Liver (tissue), 9 donors: ENCODE data around the gene ARHGEF7. TPM values are rescaled to one million over a fixed set of nuclear protein-coding genes. Genes with fewer than 3 reads are reported as not detected.
A peak's percentile ranks its signal among the peaks of the same experiment; 100 is the strongest.

ENCODE experiments used
- DNase-seq: peaks from one replicate; pipeline ENCODE4 v3.0.0-alpha.2; 2017; ENCODE audit warnings: low spot score
- H3K27ac ChIP-seq, 2 donors: one replicate each; pipeline ENCODE4 v1.7.0; 2013; ENCODE audit warnings: inconsistent platforms in 2 of 2, low read length in 2 of 2, control low read depth in 1 of 2, low read depth in 1 of 2, mild to moderate bottlenecking in 1 of 2
- H3K27me3 ChIP-seq, 4 donors: one replicate each; pipeline versions ENCODE4 v1.6.1 to v1.7.0; 2013; ENCODE audit warnings: low read length in 3 of 4, inconsistent platforms in 1 of 4, mild to moderate bottlenecking in 1 of 4, moderate library complexity in 1 of 4; ENCODE audit not compliant: control insufficient read depth in 4 of 4, insufficient read depth in 4 of 4
- H3K36me3 ChIP-seq, 4 donors: one replicate each; pipeline versions ENCODE4 v1.6.1 to v1.7.0; 2013; ENCODE audit warnings: low read length in 3 of 4, mild to moderate bottlenecking in 3 of 4, low read depth in 1 of 4, moderate library complexity in 1 of 4; ENCODE audit not compliant: control insufficient read depth in 4 of 4, insufficient read depth in 3 of 4
- H3K4me1 ChIP-seq, 4 donors: one replicate each; pipeline versions ENCODE4 v1.6.1 to v1.7.0; 2013; ENCODE audit warnings: low read length in 3 of 4, mild to moderate bottlenecking in 3 of 4, moderate library complexity in 1 of 4; ENCODE audit not compliant: control insufficient read depth in 4 of 4, insufficient read depth in 4 of 4
- H3K4me3 ChIP-seq, 3 donors: one replicate each; pipeline versions ENCODE4 v1.6.1 to v1.7.0; 2013; ENCODE audit warnings: low read length in 3 of 3, control low read depth in 1 of 3, low read depth in 1 of 3, mild to moderate bottlenecking in 1 of 3
- H3K9ac ChIP-seq, 2 donors: one replicate each; pipeline ENCODE4 v1.7.0; 2013; ENCODE audit warnings: low read length in 2 of 2, mild to moderate bottlenecking in 2 of 2, moderate library complexity in 2 of 2, control low read depth in 1 of 2, low read depth in 1 of 2
- H3K9me3 ChIP-seq, 4 donors: one replicate each; pipeline versions ENCODE4 v1.6.1 to v1.7.0; 2013; ENCODE audit warnings: low read length in 3 of 4; ENCODE audit not compliant: control insufficient read depth in 4 of 4
- ATF3 ChIP-seq: IDR thresholded peaks from 2 replicates; pipeline ENCODE4 v1.6.1; 2016; ENCODE audit warnings: antibody characterized with exemption
- EGR1 ChIP-seq, 2 donors: IDR thresholded peaks; 2 replicates each; pipeline ENCODE4 v1.6.1; 2016 to 2018; ENCODE audit warnings: antibody characterized with exemption in 2 of 2, low read depth in 2 of 2
- FOXA1 ChIP-seq: IDR thresholded peaks from 2 replicates; pipeline ENCODE4 v1.6.1; 2016; ENCODE audit warnings: antibody characterized with exemption
- FOXA2 ChIP-seq: IDR thresholded peaks from 2 replicates; pipeline ENCODE4 v1.6.1; 2016; ENCODE audit warnings: antibody characterized with exemption
- GABPA ChIP-seq, 2 donors: IDR thresholded peaks in 1 of 2; conservative IDR thresholded peaks in 1 of 2; 2 replicates each; pipeline ENCODE4 v1.6.1; 2016; ENCODE audit warnings: antibody characterized with exemption in 2 of 2, mild to moderate bottlenecking in 1 of 2, moderate library complexity in 1 of 2
- HNF4A ChIP-seq, 2 donors: conservative IDR thresholded peaks; 2 replicates each; pipeline ENCODE4 v1.6.1; 2016; ENCODE audit warnings: antibody characterized with exemption in 2 of 2, mild to moderate bottlenecking in 2 of 2
- HNF4G ChIP-seq: IDR thresholded peaks from 2 replicates; pipeline ENCODE4 v1.6.1; 2016; ENCODE audit warnings: antibody characterized with exemption
- JUND ChIP-seq, 2 donors: IDR thresholded peaks; 2 replicates each; pipeline ENCODE4 v1.6.1; 2016; ENCODE audit warnings: antibody characterized with exemption in 2 of 2
- MAX ChIP-seq: IDR thresholded peaks from 2 replicates; pipeline ENCODE4 v1.6.1; 2016; ENCODE audit warnings: antibody characterized with exemption
- NR2F2 ChIP-seq: IDR thresholded peaks from 2 replicates; pipeline ENCODE4 v1.6.1; 2016; ENCODE audit warnings: antibody characterized with exemption
- RAD21 ChIP-seq, 2 donors: IDR thresholded peaks; 2 replicates each; pipeline ENCODE4 v1.6.1; 2016; ENCODE audit warnings: antibody characterized with exemption in 2 of 2, mild to moderate bottlenecking in 2 of 2
- RXRA ChIP-seq, 2 donors: IDR thresholded peaks; 2 replicates each; pipeline ENCODE4 v1.6.1; 2017 to 2018; ENCODE audit warnings: antibody characterized with exemption in 2 of 2, mild to moderate bottlenecking in 1 of 2
- TAF1 ChIP-seq: conservative IDR thresholded peaks from 2 replicates; pipeline ENCODE4 v1.6.1; 2016; ENCODE audit warnings: antibody characterized with exemption, mild to moderate bottlenecking
- YY1 ChIP-seq: IDR thresholded peaks from 2 replicates; pipeline ENCODE4 v1.6.1; 2016; ENCODE audit warnings: antibody characterized with exemption, mild to moderate bottlenecking
- ZBTB33 ChIP-seq: IDR thresholded peaks from 2 replicates; pipeline ENCODE4 v1.6.1; 2016; ENCODE audit warnings: antibody characterized with exemption
- WGBS: extraction: QIAGEN DNeasy Blood & Tissue Kit; methylation state at CpG from one replicate; pipeline ENCODE4 v1.1.7; 2013; 5-methylcytosine and 5-hydroxymethylcytosine counted together
- polyA plus RNA-seq, 2 donors: library from polyadenylated mRNA; stranded (reverse) in 1 of 2; unstranded in 1 of 2; fragments of 200-250 nt in 1 of 2; fragments of >200 nt in 1 of 2; fragmentation: Nextera tagmentation in 1 of 2; extraction: Ambion mirVana in 1 of 2; gene quantifications; one replicate each; pipeline versions ENCODE4 v1.2.1 to v1.2.3, GENCODE V29; 2013 to 2015
- total RNA-seq, 2 donors: library from RNA; depleted of rRNA; stranded (reverse); fragments of >200 nt; gene quantifications; one replicate each; pipeline ENCODE4 v1.2.3, GENCODE V29; 2014
- TF ChIP-seq, protein P1 (sequence below): fragments of 150-350 bp; IDR thresholded peaks from 2 replicates; pipeline ENCODE4 v1.5.1; 2017; ENCODE audit warnings: improper control_type of control experiment, low read depth, low read length; ENCODE audit not compliant: missing input control
- TF ChIP-seq, protein P2 (sequence below): IDR thresholded peaks from 2 replicates; pipeline ENCODE4 v1.6.1; 2016; ENCODE audit warnings: antibody characterized with exemption, mild to moderate bottlenecking
- donor health status: healthy.
- donor health status: healthy.
- donor health status: healthy.
- donor health status: healthy.
- donor health status: healthy.

The ARHGEF7 gene
- total and polyA plus RNA-seq, 4 donors, result 10.3 to 37.5 (median 20.1) TPM

DNA sequence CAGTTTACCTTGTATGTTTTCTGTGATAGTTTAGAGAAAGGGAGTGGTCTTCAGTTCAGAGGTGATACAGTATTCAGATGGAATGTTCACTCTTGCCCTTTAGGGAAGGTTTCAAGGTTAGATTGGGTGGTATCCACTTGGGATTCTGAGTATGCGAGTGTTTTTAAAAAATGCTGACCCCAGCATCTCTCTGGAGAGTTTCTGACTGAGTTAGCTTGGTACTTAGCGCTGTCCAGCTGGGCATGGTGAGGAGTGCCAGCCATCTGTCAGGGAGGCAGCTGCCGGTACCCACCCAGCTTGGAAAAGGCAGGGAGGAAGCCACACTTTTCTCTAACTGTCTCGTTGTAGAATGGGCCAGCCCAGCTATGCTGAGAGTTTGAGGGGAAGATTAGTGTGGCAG is 63.3 kb downstream of the ARHGEF7 start:
- Histone ChIP-seq H3K27ac (peak overlapping the region in 1 of 2 donors; percentile 40), H3K4me3 (no peak overlapping the region), H3K36me3 (peaks cover 0 to 3% (median 0%) of the 10 kb centered on the region in 4 donors), H3K9me3 (no peaks in the 10 kb centered on the region), H3K9ac (no peak overlapping the region), H3K4me1 (peaks cover 0 to 5% (median 0%) of the 10 kb centered on the region in 4 donors), H3K27me3 (no peaks in the 10 kb centered on the region)
- 89% methylated on average over 4 of the region's 4 CpGs for WGBS
- DNase-seq, result no peak
- TF ChIP-seq ATF3, result no peak
- TF ChIP-seq EGR1 (IDR thresholded peaks at IDR 0.05; ENCODE audit: low read depth in 2 of 2), result no peak
- no peak for TF ChIP-seq FOXA2
- TF ChIP-seq FOXA1, result no peak
- no peak for TF ChIP-seq HNF4A (conservative IDR thresholded peaks at IDR 0.05)
- no peak for TF ChIP-seq RAD21 (IDR thresholded peaks at IDR 0.05)
- TF ChIP-seq, protein P1, sequence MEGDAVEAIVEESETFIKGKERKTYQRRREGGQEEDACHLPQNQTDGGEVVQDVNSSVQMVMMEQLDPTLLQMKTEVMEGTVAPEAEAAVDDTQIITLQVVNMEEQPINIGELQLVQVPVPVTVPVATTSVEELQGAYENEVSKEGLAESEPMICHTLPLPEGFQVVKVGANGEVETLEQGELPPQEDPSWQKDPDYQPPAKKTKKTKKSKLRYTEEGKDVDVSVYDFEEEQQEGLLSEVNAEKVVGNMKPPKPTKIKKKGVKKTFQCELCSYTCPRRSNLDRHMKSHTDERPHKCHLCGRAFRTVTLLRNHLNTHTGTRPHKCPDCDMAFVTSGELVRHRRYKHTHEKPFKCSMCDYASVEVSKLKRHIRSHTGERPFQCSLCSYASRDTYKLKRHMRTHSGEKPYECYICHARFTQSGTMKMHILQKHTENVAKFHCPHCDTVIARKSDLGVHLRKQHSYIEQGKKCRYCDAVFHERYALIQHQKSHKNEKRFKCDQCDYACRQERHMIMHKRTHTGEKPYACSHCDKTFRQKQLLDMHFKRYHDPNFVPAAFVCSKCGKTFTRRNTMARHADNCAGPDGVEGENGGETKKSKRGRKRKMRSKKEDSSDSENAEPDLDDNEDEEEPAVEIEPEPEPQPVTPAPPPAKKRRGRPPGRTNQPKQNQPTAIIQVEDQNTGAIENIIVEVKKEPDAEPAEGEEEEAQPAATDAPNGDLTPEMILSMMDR, result no peak
- TF ChIP-seq MAX, result no peak
- TF ChIP-seq NR2F2, result no peak
- no peak for TF ChIP-seq TAF1
- no peak for TF ChIP-seq RXRA (IDR thresholded peaks at IDR 0.05)
- TF ChIP-seq JUND (IDR thresholded peaks at IDR 0.05), result no peak
- TF ChIP-seq GABPA (IDR thresholded peaks at IDR 0.05 in 1 of 2, conservative IDR thresholded peaks at IDR 0.05 in 1 of 2), result no peak
- TF ChIP-seq ZBTB33, result no peak

DNA sequence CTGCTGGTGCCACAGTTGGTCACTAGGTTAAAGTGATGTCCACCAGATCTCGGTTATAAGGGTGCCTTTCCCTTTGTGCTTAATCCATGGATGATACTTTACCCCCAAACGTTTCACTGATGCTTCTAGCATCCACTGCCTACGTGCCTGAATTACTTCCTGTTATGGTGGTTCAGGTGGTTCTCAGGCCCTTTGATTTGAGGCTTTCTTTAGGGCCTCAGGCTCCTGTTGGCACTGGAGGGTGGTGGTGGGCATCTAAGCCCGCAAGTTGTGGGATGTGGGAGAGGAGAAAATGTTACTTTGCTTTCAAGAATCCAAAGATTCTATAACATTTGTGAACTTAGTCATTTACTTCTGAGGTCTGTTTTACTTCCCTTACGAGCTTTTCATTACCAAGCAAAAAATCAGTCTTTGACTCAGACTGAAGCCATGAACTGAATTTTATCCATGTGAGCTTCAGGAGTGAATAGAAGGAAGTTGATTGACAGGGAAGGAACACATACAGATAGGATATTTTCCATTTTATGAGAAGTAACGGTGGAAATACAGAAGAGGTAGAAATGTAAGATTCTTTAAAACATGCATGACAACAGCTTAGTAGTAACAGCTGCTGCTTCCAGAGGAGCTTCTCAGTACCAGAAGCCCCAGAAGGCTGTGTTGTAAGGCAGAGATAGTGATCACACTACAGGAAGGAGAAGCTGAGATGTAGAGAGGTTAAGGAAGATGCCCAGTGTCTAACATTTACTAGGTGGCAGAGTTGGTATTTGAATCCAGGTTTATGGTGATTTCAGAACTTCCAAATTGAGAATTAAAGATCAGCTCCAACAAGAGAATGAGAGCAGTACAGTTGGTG is 65.0 kb downstream of the ARHGEF7 start:
- H3K9me3 ChIP-seq, result no peaks in the 10 kb centered on the region
- H3K9ac ChIP-seq, result no peak overlapping the region
- H3K27ac ChIP-seq, result no peak overlapping the region
- H3K36me3 ChIP-seq, result peaks cover 0 to 3% (median 0%) of the 10 kb centered on the region in 4 donors
- 81% methylated on average over 6 of the region's 6 CpGs for WGBS
- DNase-seq, result no peak
- H3K27me3 ChIP-seq, result no peaks in the 10 kb centered on the region
- H3K4me1 ChIP-seq, result peaks cover 0 to 5% (median 2%) of the 10 kb centered on the region in 4 donors
- no peak overlapping the region for H3K4me3 ChIP-seq
- TF ChIP-seq YY1 (no peak), NR2F2 (no peak), HNF4G (no peak), FOXA1 (no peak), ATF3 (no peak)
- TF ChIP-seq, protein P2, sequence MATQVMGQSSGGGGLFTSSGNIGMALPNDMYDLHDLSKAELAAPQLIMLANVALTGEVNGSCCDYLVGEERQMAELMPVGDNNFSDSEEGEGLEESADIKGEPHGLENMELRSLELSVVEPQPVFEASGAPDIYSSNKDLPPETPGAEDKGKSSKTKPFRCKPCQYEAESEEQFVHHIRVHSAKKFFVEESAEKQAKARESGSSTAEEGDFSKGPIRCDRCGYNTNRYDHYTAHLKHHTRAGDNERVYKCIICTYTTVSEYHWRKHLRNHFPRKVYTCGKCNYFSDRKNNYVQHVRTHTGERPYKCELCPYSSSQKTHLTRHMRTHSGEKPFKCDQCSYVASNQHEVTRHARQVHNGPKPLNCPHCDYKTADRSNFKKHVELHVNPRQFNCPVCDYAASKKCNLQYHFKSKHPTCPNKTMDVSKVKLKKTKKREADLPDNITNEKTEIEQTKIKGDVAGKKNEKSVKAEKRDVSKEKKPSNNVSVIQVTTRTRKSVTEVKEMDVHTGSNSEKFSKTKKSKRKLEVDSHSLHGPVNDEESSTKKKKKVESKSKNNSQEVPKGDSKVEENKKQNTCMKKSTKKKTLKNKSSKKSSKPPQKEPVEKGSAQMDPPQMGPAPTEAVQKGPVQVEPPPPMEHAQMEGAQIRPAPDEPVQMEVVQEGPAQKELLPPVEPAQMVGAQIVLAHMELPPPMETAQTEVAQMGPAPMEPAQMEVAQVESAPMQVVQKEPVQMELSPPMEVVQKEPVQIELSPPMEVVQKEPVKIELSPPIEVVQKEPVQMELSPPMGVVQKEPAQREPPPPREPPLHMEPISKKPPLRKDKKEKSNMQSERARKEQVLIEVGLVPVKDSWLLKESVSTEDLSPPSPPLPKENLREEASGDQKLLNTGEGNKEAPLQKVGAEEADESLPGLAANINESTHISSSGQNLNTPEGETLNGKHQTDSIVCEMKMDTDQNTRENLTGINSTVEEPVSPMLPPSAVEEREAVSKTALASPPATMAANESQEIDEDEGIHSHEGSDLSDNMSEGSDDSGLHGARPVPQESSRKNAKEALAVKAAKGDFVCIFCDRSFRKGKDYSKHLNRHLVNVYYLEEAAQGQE, result no peak
